ENCODE data around the gene DOLPP1. TPM values are rescaled to one million over a fixed set of nuclear protein-coding genes. Genes with fewer than 3 reads are reported as not detected.

DOLPP1 gene
- total RNA-seq, 1 donor from 2014 or later, result 9.4 TPM

GRCh38 chr9:129078691-129079503, 2.0 kb upstream of the DOLPP1 start:
- H3K9me3 ChIP-seq (replicated peaks), result no peaks in the 10 kb centered on the region
- H3K4me1 ChIP-seq, result peaks cover 28% of the 10 kb centered on the region
- H3K27ac ChIP-seq (replicated peaks), result no peak overlapping the region
- no peaks in the 10 kb centered on the region for H3K36me3 ChIP-seq
- no peak for DNase-seq
- H3K27me3 ChIP-seq (ENCODE audit: low read depth), result no peaks in the 10 kb centered on the region
- intact Hi-C loops (cut with micrococcal nuclease), result no loop called here
- no peak for TF ChIP-seq CTCF (IDR thresholded peaks at IDR 0.05; ENCODE audit: borderline replicate concordance)
- H3K4me3 ChIP-seq, result no peak overlapping the region

- TF ChIP-seq CTCF (IDR thresholded peaks at IDR 0.05; ENCODE audit: borderline replicate concordance), result no peak
- intact Hi-C loops (cut with micrococcal nuclease), result no loop called here
- Histone ChIP-seq H3K36me3 (peaks cover 3% of the 10 kb centered on the region), H3K27ac (replicated peaks) (no peak overlapping the region), H3K27me3 (ENCODE audit: low read depth) (no peaks in the 10 kb centered on the region), H3K4me3 (peak overlapping the region; percentile 79), H3K4me1 (peaks cover 28% of the 10 kb centered on the region), H3K9me3 (replicated peaks) (no peaks in the 10 kb centered on the region)
- DNase-seq, result no peak
These were observed 1.1 kb upstream of the DOLPP1 start for GRCh38 chr9:129079829-129080228.

GRCh38 chr9:129080298-129080600, 662 bp upstream of the DOLPP1 start:
- no peaks in the 10 kb centered on the region for H3K27me3 ChIP-seq (ENCODE audit: low read depth)
- peaks cover 7% of the 10 kb centered on the region for H3K36me3 ChIP-seq
- no peak for DNase-seq
- H3K27ac ChIP-seq (replicated peaks), result peak overlapping the region; percentile 91
- peaks cover 28% of the 10 kb centered on the region for H3K4me1 ChIP-seq
- H3K4me3 ChIP-seq, result peak overlapping the region; percentile 79
- intact Hi-C loops (cut with micrococcal nuclease), result no loop called here
- H3K9me3 ChIP-seq (replicated peaks), result no peaks in the 10 kb centered on the region
- TF ChIP-seq CTCF (IDR thresholded peaks at IDR 0.05; ENCODE audit: borderline replicate concordance), result no peak

GRCh38 chr9:129081388-129081904, 535 bp downstream of the DOLPP1 start:
- TF ChIP-seq CTCF (IDR thresholded peaks at IDR 0.05; ENCODE audit: borderline replicate concordance), result no peak
- Histone ChIP-seq H3K4me1 (peaks cover 28% of the 10 kb centered on the region), H3K27ac (replicated peaks) (peak overlapping the region; percentile 91), H3K36me3 (peaks cover 19% of the 10 kb centered on the region), H3K9me3 (replicated peaks) (no peaks in the 10 kb centered on the region), H3K4me3 (peak overlapping the region; percentile 79), H3K27me3 (ENCODE audit: low read depth) (no peaks in the 10 kb centered on the region)
- no peak for DNase-seq
- intact Hi-C loops (cut with micrococcal nuclease), result no loop called here

- Histone ChIP-seq H3K4me3 (no peak overlapping the region), H3K36me3 (peaks cover 33% of the 10 kb centered on the region), H3K9me3 (replicated peaks) (no peaks in the 10 kb centered on the region), H3K27me3 (ENCODE audit: low read depth) (no peaks in the 10 kb centered on the region), H3K27ac (replicated peaks) (no peak overlapping the region), H3K4me1 (peaks cover 28% of the 10 kb centered on the region)
- intact Hi-C loops (cut with micrococcal nuclease), result no loop called here
- no peak for DNase-seq
- no peak for TF ChIP-seq CTCF (IDR thresholded peaks at IDR 0.05; ENCODE audit: borderline replicate concordance)
These were observed 3.2 kb downstream of the DOLPP1 start for GRCh38 chr9:129084087-129084486.
